Hepatocyte (in vitro differentiated cells): ENCODE measurements around the gene UNC119.

ENCODE experiments used
- EZH2 ChIP-seq: fragments of 200-600 bp; sonication (generic); IDR thresholded peaks from 2 replicates; pipeline ENCODE4 v1.6.1; 2016; ENCODE audit warnings: antibody characterized with exemption, mild to moderate bottlenecking, borderline replicate concordance
- TF ChIP-seq, protein P1 (sequence below): fragments of 200-600 bp; sonication (generic); IDR thresholded peaks from 2 replicates; pipeline ENCODE4 v1.5.1; 2016; ENCODE audit warnings: antibody characterized with exemption, mild to moderate bottlenecking; ENCODE audit not compliant: poor library complexity

- TF ChIP-seq, protein P1, sequence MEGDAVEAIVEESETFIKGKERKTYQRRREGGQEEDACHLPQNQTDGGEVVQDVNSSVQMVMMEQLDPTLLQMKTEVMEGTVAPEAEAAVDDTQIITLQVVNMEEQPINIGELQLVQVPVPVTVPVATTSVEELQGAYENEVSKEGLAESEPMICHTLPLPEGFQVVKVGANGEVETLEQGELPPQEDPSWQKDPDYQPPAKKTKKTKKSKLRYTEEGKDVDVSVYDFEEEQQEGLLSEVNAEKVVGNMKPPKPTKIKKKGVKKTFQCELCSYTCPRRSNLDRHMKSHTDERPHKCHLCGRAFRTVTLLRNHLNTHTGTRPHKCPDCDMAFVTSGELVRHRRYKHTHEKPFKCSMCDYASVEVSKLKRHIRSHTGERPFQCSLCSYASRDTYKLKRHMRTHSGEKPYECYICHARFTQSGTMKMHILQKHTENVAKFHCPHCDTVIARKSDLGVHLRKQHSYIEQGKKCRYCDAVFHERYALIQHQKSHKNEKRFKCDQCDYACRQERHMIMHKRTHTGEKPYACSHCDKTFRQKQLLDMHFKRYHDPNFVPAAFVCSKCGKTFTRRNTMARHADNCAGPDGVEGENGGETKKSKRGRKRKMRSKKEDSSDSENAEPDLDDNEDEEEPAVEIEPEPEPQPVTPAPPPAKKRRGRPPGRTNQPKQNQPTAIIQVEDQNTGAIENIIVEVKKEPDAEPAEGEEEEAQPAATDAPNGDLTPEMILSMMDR: no peak
- TF ChIP-seq EZH2: no peak
Measured at GRCh38 chr17:28569446-28569845, 17.0 kb upstream of the UNC119 start.
